AML-193 (cell line): ENCODE measurements around the gene ALDH8A1.
"Not testable (repeated sequence)": the region's sequence is repeated elsewhere in the genome, so short reads cannot be mapped to it uniquely, and the experiment has no call there.

Experiments used
- DNase-seq, 2 experiments: peaks; one replicate each; lab custom pipeline; 2025; lab: John Stamatoyannopoulos, UW

ALDH8A1 gene

GRCh38 chr6:134910593-134910935, 39.3 kb downstream of the ALDH8A1 start:
- no peak for DNase-seq

DNA sequence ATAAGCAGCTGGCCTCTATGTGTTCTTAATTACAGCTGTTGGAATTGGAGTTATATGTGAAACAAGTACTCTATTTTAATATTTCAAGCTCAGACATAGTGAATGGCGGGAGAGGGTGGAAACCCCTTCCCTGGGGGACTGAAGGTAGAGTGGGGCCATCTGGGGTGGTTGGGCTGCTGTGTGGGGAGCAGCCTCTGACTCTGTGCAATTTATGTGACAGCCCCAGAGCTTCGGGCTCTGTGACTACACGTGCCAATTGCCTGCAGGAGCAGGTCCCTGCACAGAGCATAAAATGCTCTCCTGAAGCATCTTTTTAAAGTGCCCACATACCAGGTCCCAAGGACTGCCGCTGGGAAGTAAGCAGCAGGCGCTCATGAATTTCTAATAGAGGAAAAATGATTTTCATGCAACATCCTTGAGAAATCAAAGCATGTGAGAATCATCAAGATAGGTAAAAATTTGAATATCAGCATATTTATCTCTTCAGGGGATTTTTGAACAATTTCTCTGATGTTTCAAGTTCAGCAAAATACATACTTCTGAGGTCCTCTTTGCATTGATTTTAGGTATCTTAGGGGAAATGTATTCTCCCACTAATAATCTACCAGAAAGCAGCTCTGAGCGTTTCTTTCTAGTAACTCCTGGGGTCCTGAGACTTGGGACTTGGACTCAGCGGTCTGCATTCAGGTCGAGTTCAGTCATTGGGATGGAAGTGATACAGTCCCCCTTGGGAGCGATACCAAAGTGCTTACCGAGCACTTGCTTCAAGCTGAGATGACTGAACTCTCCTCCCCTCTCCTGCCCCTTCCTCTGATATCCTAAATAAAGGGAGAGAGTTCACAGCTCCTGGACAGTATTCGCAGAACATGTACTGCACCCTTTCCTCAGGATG, 40.0 kb downstream of the ALDH8A1 start:
- no peak for DNase-seq

DNA sequence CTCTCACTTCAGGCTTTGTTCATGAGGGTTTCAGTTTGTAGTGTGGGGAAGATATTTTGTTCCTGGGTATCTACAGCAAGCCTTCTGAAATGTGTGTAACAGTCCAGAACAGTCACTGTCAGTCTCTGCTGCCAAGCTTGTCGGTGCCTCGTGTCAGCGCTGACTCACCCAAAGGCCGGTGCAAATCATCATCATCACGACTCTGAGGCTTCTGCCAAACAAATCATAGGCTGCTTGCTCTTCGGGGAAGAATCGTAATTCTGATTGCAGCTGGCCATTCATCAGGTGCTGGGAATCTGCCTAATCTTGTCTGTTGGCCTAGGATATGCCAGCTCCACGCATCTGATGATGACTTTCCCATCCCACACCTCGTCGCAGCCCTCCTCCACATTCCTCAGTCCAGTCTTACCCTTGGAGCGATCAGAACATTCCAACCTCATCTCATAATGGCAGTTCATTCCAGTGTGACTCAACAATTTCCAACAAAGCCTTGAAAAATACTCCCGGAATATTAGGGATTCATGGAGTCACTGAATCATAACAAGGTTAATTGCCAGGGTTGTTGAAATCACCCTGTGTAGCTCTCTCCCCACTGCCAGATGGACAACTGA, 40.9 kb downstream of the ALDH8A1 start:
- no peak for DNase-seq

DNA sequence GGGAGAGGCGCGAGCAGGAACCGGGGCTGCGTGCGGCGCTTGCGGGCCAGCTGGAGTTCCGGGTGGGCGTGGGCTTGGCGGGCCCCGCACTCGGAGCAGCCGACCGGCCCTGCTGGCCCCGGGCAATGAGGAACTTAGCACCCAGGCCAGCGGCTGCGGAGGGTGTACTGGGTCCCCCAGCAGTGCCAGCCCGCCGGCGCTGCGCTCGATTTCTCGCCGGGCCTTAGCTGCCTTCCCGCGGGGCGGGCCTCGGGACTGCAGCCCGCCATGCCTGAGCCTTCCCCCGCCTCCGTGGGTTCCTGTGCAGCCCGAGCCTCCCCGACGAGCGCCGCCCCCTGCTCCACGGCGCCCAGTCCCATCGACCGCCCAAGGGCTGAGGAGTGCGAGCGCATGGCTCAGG, 45.2 kb downstream of the ALDH8A1 start:
- DNase-seq, result not testable (repeated sequence)

GRCh38 chr6:134903448-134903847, 46.5 kb downstream of the ALDH8A1 start:
- no peak for DNase-seq

DNA sequence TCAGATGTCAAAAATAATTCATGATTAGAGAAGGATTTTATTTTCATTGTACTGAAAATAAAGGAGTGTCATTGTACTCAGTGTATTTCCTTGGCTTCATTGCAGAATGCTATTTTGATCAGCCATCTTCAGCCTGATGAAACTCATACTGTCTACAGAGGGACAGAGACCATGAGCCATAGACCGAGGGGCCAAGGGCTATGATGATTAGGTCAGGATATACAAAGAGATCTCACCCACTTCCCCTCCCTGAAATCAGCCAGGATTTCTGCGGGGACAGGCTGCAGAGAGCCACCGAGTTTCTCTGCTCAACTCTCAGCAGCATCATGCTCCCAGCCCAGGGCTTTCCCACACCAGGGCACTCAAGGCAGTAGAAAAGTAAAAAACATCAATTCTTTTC, 47.0 kb downstream of the ALDH8A1 start:
- DNase-seq, result no peak

DNA sequence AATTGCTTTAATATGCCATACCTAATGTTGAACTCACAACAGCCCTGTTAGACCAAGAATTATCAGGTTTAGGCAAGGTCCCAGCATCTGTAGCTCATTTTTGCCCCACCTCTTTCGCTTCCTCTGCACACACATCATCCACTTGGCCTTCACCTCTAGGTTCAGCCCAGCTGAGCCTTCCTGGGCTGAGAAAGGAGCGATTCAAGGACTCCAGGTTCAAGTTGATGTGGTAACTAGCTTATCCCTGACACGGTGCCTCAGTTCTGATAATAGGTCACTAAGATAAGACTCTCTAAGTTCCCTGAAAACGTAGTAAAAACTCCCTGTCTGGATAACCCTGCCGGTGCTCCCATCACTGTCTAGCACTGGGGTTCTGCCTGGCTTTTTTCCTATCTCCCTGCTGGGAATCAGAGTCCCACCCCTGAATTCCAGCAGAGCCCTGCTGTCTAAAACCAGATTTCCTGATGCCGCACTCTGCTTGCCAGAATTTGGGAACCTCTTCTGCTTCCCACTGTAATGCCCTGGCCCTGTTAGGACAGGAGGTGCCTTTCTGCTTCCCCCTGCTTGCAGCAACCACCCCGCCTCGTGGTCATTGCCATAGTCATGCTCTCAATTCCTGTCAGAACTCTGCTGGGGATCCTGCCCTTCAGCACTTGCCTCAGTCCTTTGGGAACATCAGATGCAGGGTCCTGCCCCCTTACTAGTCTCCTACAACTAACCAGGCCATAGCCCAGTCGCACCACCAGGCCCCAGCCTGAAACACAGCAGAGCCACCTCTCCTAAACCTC, 47.6 kb downstream of the ALDH8A1 start:
- DNase-seq, result no peak

GRCh38 chr6:134898575-134898974, 51.3 kb downstream of the ALDH8A1 start:
- no peak for DNase-seq

DNA sequence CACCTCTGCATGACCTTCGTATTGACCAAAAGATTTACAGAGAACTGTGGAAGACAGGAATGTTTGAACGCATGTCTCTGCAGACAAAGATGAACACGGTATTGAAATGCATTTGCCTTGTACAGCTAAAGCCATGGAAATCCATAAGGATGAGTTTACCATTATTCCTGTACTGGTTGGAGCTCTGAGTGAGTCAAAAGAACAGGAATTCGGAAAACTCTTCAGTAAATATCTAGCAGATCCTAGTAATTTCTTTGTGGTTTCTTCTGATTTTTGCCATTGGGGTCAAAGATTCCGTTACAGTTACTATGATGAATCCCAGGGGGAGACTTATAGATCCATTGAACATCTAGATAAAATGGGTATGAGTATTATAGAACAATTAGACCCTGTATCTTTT, 51.7 kb downstream of the ALDH8A1 start:
- not testable (repeated sequence) for DNase-seq

DNA sequence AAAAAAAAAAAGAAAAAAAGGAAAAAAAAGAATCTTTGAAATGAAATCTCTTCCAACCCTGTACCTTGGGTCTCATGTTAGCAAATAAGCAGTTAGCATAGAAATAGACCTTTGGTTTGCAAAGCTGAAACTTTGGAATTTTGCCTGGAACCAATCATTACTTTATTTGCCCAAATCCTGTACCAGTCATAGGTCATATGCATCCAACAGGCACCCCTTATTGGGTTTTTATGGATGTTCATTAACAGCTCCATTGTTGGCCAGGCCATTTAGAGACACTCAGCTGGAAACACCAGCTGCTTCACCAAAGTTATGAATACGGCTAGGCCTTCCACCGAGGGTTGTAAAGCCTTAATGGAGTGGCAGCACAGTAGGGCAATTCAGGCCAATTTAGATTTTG, 53.0 kb downstream of the ALDH8A1 start:
- DNase-seq, result no peak

- no peak for DNase-seq
Observed at GRCh38 chr6:134894800-134895199, 55.1 kb downstream of the ALDH8A1 start.

DNA sequence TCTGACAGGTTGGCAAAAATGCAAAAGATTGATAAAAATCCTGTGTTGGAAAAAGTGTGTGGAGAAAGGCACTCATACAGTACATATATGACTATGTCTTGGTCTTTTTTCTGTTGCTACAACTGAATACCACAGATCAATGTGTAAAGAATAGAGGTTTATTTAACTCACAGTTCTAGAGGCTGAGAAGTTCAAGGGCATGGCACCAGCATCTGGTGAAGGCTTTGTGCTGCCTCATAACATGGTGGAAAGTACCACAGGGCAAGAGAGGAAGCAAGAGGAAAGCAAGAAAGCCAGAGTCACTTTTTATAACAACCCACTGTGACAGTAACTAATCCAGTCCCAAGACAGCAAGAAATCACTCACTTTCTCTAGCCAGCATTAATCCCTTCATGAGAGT, 57.5 kb downstream of the ALDH8A1 start:
- DNase-seq, result no peak

DNA sequence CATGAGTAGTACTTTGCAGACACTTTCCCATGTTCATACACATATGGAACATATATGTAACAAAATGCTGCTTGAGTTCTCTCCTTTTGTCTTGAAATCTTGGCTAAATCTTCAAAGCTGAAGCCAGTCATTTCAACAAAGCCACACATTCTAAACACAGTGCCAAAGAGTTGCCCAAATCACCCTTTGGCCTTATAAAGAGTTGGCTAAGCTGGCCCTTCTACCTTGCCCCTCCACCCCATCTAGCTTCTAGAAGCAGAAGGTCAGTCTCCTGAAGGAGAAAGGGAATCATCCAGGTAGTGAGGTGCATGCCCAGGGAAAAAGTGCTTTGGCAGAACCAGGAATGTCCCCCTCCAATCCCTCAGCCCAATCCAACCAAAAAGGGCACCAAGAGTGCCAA, 58.3 kb downstream of the ALDH8A1 start:
- DNase-seq, result no peak

GRCh38 chr6:134888316-134888715, 61.6 kb downstream of the ALDH8A1 start:
- no peak for DNase-seq

DNA sequence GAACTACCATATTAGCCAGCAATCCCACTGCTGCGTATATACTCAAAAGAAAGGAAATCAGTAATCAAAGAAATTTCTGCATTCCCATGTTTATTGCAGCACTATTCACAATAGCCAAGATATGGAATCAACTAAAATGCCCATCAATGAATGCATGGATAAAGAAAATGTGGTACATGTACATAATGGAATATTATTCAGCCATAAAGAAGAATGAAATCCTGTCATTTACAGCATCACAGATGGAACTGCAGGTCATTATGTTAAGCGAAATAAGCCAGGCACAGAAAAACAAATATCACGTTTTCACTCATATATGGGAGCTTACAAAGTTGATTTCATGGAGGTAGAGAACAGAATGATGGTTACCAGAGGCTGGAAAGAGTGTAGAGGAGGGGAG, 65.1 kb downstream of the ALDH8A1 start:
- no peak for DNase-seq

GRCh38 chr6:134883314-134883713, 66.6 kb downstream of the ALDH8A1 start:
- DNase-seq, result no peak

DNA sequence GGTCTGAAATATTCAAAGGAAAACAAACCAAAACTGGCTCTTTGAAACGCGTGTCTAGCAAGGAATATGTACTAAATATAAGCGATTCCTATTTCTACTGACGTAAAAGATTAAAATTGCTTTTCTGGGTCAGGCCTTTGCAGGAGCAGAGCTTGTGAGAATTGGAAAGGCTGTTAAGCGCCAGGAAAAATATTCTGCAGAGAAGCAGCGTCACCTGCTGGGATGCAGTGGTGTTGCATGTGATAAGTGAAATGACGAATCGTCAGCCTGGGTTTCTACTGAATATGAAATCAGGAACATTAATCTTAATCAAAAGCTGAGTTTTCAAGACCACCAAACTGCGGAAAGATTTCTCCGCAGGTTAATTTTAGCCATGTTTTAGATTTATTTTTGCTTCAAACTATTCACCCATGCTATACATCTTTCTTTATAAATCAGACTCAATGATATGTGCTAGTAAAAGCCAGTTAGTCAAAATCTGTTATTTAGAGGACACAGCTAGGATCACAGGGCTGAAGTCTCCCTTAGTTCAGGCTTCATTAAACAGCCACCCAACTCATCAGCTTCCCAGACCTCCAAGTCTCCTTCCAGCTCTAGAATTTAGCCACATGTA, 67.4 kb downstream of the ALDH8A1 start:
- DNase-seq, result peak; percentile 75

DNA sequence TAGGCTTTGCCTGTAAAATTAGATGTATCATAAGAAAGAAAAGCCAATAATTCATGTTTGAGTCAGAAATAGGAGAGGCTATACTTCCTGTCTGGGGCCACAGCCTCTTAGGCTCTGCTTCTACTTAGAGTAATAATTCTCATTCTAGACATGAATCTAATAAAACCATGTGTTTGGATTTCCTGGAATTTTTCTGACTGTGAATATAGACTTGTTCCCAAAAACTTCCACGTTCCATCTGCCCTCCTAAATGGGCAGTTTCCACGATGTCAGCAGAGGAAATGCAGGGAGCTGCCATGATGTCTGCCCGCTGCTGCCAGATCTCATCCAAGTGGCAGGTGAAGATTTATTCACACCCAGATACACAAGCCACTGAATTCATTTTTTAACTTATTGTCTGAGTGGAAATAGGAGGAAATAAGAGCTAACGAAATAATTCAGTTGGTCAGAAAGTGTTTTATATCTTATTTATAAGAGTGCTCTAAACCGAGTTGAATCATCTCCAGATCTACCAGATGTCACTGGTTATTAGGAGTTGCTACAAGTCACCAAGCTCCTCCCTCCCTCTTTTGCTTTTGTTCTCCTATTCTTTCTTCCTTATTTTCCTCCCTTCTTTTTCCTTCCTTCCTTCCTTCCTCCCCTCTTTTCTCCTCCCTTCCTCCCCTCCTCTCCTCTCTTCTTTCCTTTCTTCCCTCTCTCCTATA, 69.3 kb downstream of the ALDH8A1 start:
- DNase-seq, result no peak

DNA sequence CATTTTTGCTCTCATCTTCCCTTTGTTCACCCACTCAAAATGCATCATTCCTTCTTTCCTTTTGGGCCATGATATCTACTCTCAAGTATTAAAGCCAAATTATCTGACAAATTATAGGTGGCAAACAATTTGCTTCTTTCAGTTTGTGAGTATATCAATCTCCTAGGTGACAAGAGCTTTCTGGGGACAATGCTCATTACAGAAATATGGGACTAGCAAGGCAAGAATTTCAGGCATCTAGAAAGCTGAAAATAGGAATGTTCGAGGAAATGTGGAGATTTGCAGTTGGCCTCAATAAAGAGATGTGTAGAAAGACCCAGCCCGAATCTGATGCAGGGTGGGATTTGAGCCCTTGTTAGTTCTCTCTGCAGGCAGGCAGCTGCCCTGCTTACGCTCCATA, 71.8 kb downstream of the ALDH8A1 start:
- no peak for DNase-seq

DNA sequence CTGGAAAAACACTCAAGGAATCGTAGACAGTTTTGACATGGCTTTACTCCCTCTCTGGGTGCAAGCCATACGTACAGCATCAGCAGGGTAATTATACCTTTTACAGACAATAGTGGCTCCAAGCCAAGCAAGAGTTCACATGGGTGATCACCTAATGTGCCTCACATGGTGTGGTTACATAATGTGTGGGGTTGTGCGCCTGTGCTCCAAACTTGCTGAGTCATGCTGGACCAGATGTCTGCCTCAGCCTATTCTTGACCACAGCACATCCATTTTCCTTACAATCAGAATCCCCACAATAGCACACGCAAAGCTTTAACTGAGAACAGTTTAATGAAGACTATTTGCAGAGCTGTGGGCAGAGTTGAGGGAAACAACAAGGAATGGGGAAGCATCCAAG, 74.5 kb downstream of the ALDH8A1 start:
- no peak for DNase-seq

DNA sequence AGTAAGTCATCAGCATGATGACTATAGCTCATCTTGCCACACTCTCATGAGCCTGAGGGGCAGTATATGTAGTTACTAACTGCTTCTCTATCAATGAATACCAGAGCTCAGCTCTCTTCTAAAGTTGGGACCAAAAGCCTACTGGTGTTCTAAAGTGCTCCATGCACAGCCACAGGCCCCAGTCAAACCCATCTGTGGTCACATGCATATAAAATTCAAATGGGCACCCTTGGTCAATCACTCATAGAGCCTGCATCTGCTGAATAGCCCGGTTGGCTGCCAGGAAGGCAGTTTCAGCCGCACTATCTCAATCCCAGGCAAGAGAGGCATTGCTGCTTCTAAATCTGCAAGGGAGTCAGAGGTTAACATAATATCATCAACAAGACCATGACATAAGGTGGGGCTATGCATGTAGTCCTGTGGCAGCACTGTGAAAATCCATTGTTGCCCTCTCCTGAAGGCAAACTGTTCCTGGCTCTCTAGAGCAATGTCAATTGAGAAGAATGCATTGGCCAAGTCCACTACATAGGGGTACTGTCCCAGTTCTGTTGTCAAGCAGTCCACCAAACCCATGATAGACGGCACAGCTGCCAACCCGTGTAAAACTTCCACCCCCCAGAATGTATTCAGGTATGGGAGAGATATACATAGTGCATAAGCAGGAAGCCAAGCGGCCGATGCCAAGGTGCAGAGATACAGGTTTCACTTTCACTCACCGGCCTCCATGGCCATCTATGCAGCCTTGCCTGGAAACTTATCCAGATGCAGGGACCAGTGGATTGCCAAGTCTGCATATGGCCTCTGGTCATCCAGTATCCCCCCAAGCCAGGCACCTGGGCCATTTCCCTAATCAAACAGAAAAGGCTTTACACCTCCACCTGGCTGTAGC, 76.2 kb downstream of the ALDH8A1 start:
- DNase-seq, result no peak
